Activated naive CD8-positive, alpha-beta T cell treated with anti-CD3 and anti-CD28 coated beads for 36 hours (primary cell): ENCODE measurements around the gene MTA1. TPM values are rescaled to one million over a fixed set of nuclear protein-coding genes. Genes with fewer than 3 reads are reported as not detected.

ENCODE experiments used
- DNase-seq: peaks from one replicate; pipeline ENCODE4 v3.0.0; 2021
- H3K27ac Mint-ChIP-seq: one replicate; pipeline ENCODE4 v1.8.0; 2022; ENCODE audit warnings: mild to moderate bottlenecking, moderate library complexity, mixed read lengths
- H3K27me3 Mint-ChIP-seq: one replicate; pipeline ENCODE4 v1.8.0; 2022; ENCODE audit warnings: mild to moderate bottlenecking, mixed read lengths
- H3K36me3 Mint-ChIP-seq: one replicate; pipeline ENCODE4 v1.8.0; 2021; ENCODE audit warnings: mild to moderate bottlenecking, mixed read lengths
- H3K4me1 Mint-ChIP-seq: one replicate; pipeline ENCODE4 v1.8.0; 2021; ENCODE audit warnings: mixed read lengths
- H3K4me3 Mint-ChIP-seq: one replicate; pipeline ENCODE4 v1.8.0; 2022; ENCODE audit warnings: mild to moderate bottlenecking, moderate library complexity, mixed read lengths
- H3K9me3 Mint-ChIP-seq: one replicate; pipeline ENCODE4 v1.8.0; 2022; ENCODE audit warnings: mixed read lengths
- total RNA-seq, 2 experiments: library from RNA; stranded (reverse); gene quantifications; one replicate each; pipeline ENCODE4 v1.2.3, GENCODE V29; 2021

MTA1 gene
- total RNA-seq, 2 experiments from 2014 or later: 148 to 149 TPM

GRCh38 chr14:105498430-105499255 lies 79.0 kb downstream of the MTA1 start:
- H3K27me3 Mint-ChIP-seq: peaks cover 3% of the 10 kb centered on the region
- no peaks in the 10 kb centered on the region for H3K4me1 Mint-ChIP-seq
- H3K27ac Mint-ChIP-seq: no peak overlapping the region
- H3K36me3 Mint-ChIP-seq: no peaks in the 10 kb centered on the region
- no peak overlapping the region for H3K4me3 Mint-ChIP-seq
- no peak for DNase-seq
- H3K9me3 Mint-ChIP-seq: no peaks in the 10 kb centered on the region

GRCh38 chr14:105499256-105500035 lies 79.8 kb downstream of the MTA1 start:
- DNase-seq: no peak
- Mint-ChIP-seq H3K27ac (no peak overlapping the region), H3K27me3 (peaks cover 4% of the 10 kb centered on the region), H3K9me3 (no peaks in the 10 kb centered on the region), H3K36me3 (no peaks in the 10 kb centered on the region), H3K4me1 (no peaks in the 10 kb centered on the region), H3K4me3 (no peak overlapping the region)

- Mint-ChIP-seq H3K9me3 (no peaks in the 10 kb centered on the region), H3K4me3 (no peak overlapping the region), H3K27me3 (peaks cover 9% of the 10 kb centered on the region), H3K36me3 (no peaks in the 10 kb centered on the region), H3K4me1 (no peaks in the 10 kb centered on the region), H3K27ac (no peak overlapping the region)
- DNase-seq: no peak
These were observed 80.6 kb downstream of the MTA1 start for GRCh38 chr14:105500036-105500725.

GRCh38 chr14:105500726-105501101 lies 81.1 kb downstream of the MTA1 start:
- no peak for DNase-seq
- H3K4me1 Mint-ChIP-seq: no peaks in the 10 kb centered on the region
- H3K27ac Mint-ChIP-seq: no peak overlapping the region
- H3K4me3 Mint-ChIP-seq: no peak overlapping the region
- no peaks in the 10 kb centered on the region for H3K9me3 Mint-ChIP-seq
- H3K27me3 Mint-ChIP-seq: peaks cover 9% of the 10 kb centered on the region
- H3K36me3 Mint-ChIP-seq: no peaks in the 10 kb centered on the region

GRCh38 chr14:105501504-105502291 lies 82.1 kb downstream of the MTA1 start:
- no peak overlapping the region for H3K27ac Mint-ChIP-seq
- H3K36me3 Mint-ChIP-seq: no peaks in the 10 kb centered on the region
- H3K4me3 Mint-ChIP-seq: no peak overlapping the region
- no peak for DNase-seq
- H3K9me3 Mint-ChIP-seq: no peaks in the 10 kb centered on the region
- no peaks in the 10 kb centered on the region for H3K4me1 Mint-ChIP-seq
- H3K27me3 Mint-ChIP-seq: peaks cover 16% of the 10 kb centered on the region

GRCh38 chr14:105502446-105503295 lies 83.0 kb downstream of the MTA1 start:
- Mint-ChIP-seq H3K4me1 (no peaks in the 10 kb centered on the region), H3K36me3 (no peaks in the 10 kb centered on the region), H3K9me3 (no peaks in the 10 kb centered on the region), H3K27me3 (peaks cover 24% of the 10 kb centered on the region), H3K4me3 (no peak overlapping the region), H3K27ac (no peak overlapping the region)
- no peak for DNase-seq

- no peak for DNase-seq
- Mint-ChIP-seq H3K36me3 (no peaks in the 10 kb centered on the region), H3K4me3 (no peak overlapping the region), H3K27ac (no peak overlapping the region), H3K4me1 (no peaks in the 10 kb centered on the region), H3K27me3 (peaks cover 30% of the 10 kb centered on the region), H3K9me3 (no peaks in the 10 kb centered on the region)
These were observed 83.6 kb downstream of the MTA1 start for GRCh38 chr14:105503296-105503640.

- H3K27me3 Mint-ChIP-seq: peaks cover 37% of the 10 kb centered on the region
- no peak overlapping the region for H3K4me3 Mint-ChIP-seq
- H3K36me3 Mint-ChIP-seq: no peaks in the 10 kb centered on the region
- H3K27ac Mint-ChIP-seq: no peak overlapping the region
- no peaks in the 10 kb centered on the region for H3K4me1 Mint-ChIP-seq
- H3K9me3 Mint-ChIP-seq: no peaks in the 10 kb centered on the region
- DNase-seq: no peak
These were observed 84.5 kb downstream of the MTA1 start for GRCh38 chr14:105503935-105504692.

GRCh38 chr14:105505101-105505500 lies 85.5 kb downstream of the MTA1 start:
- H3K4me3 Mint-ChIP-seq: no peak overlapping the region
- DNase-seq: no peak
- H3K9me3 Mint-ChIP-seq: no peaks in the 10 kb centered on the region
- H3K27me3 Mint-ChIP-seq: peaks cover 37% of the 10 kb centered on the region
- H3K4me1 Mint-ChIP-seq: no peaks in the 10 kb centered on the region
- H3K27ac Mint-ChIP-seq: no peak overlapping the region
- no peaks in the 10 kb centered on the region for H3K36me3 Mint-ChIP-seq

GRCh38 chr14:105507247-105507646 lies 87.6 kb downstream of the MTA1 start:
- Mint-ChIP-seq H3K4me3 (no peak overlapping the region), H3K27me3 (peaks cover 42% of the 10 kb centered on the region), H3K36me3 (no peaks in the 10 kb centered on the region), H3K9me3 (no peaks in the 10 kb centered on the region), H3K27ac (no peak overlapping the region), H3K4me1 (no peaks in the 10 kb centered on the region)
- DNase-seq: no peak

- no peak overlapping the region for H3K27ac Mint-ChIP-seq
These were observed 88.4 kb downstream of the MTA1 start for GRCh38 chr14:105508069-105508468.

GRCh38 chr14:105508601-105509000 lies 89.0 kb downstream of the MTA1 start:
- Mint-ChIP-seq H3K4me1 (no peaks in the 10 kb centered on the region), H3K9me3 (no peaks in the 10 kb centered on the region), H3K4me3 (no peak overlapping the region), H3K27ac (no peak overlapping the region), H3K36me3 (no peaks in the 10 kb centered on the region), H3K27me3 (peaks cover 40% of the 10 kb centered on the region)
- DNase-seq: no peak

More at GRCh38 chr14:105508069-105508468, 88.4 kb downstream of the MTA1 start:
- no peak for DNase-seq
- Mint-ChIP-seq H3K36me3 (no peaks in the 10 kb centered on the region), H3K9me3 (no peaks in the 10 kb centered on the region), H3K4me3 (no peak overlapping the region), H3K4me1 (no peaks in the 10 kb centered on the region), H3K27me3 (peaks cover 42% of the 10 kb centered on the region)

GRCh38 chr14:105517096-105517495 lies 97.5 kb downstream of the MTA1 start:
- Mint-ChIP-seq H3K4me3 (no peak overlapping the region), H3K27ac (no peak overlapping the region), H3K4me1 (no peaks in the 10 kb centered on the region), H3K9me3 (no peaks in the 10 kb centered on the region), H3K36me3 (no peaks in the 10 kb centered on the region), H3K27me3 (peaks cover 51% of the 10 kb centered on the region)
- no peak for DNase-seq
